ENCODE data around the gene ABCA12.

Gene ABCA12

DNA sequence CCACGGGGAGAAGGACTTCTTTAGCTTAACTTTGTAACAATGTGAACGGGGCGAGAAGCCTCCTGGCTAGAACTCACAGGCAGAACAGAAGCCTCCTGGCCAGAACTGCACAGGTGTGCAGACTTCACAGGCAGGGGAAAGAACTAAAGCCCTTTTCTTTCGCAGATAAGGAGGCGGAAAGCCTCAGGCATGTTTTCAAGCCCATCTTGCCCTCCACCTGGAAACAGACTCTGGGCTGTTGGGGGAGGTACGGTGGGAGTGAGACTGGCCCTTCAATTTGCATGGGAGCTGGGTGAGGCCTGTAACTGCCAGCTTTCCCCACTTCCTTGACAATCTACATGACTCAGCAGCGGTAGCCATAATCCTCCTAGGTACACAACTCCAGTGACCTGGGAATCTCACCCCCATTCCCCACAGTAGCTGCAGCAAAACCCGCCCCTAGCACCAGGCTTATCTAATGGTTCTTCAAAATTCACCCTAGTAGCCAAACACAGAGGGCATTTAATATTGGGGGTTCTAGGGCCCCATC is 22.9 kb upstream of the ABCA12 start:
- TF ChIP-seq, protein P1, sequence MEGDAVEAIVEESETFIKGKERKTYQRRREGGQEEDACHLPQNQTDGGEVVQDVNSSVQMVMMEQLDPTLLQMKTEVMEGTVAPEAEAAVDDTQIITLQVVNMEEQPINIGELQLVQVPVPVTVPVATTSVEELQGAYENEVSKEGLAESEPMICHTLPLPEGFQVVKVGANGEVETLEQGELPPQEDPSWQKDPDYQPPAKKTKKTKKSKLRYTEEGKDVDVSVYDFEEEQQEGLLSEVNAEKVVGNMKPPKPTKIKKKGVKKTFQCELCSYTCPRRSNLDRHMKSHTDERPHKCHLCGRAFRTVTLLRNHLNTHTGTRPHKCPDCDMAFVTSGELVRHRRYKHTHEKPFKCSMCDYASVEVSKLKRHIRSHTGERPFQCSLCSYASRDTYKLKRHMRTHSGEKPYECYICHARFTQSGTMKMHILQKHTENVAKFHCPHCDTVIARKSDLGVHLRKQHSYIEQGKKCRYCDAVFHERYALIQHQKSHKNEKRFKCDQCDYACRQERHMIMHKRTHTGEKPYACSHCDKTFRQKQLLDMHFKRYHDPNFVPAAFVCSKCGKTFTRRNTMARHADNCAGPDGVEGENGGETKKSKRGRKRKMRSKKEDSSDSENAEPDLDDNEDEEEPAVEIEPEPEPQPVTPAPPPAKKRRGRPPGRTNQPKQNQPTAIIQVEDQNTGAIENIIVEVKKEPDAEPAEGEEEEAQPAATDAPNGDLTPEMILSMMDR (IDR thresholded peaks at IDR 0.05; ENCODE audit: low read depth, low read length, missing control alignments), result no peak
- no peak for DNase-seq (ENCODE audit: low read depth)
- in situ Hi-C loops (cut with HindIII; ENCODE audit: low sequenced_read_pairs), result no loop called here

DNA sequence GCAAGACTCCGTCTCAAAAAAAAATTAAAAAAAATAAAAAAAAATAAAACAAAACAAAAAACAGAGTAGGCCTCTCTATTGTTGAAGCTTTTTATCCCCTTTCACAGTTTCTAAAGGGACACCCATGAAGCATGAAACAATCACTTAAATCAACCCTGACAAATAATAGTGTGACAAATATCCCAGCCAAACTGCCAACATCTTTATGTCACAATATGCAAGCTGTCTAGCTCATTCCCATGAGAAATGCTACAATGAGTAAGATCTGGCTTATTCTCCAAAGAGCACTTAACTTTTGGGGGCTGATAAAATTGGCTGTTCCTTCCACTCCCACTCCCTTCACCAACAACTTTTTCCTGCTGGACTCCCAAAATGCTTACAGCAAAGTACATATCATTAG is 21.7 kb upstream of the ABCA12 start:
- H3K4me3 ChIP-seq (ENCODE audit: low read depth, low read length), result no peak overlapping the region
- TF ChIP-seq, protein P1 (IDR thresholded peaks at IDR 0.05; ENCODE audit: low read depth, low read length, missing control alignments), result no peak
- no peak for DNase-seq (ENCODE audit: low read depth)
- in situ Hi-C loops (cut with HindIII; ENCODE audit: low sequenced_read_pairs), result no loop called here

More for the DNA sequence above, 22.9 kb upstream of the ABCA12 start:
- no peak overlapping the region for H3K4me3 ChIP-seq (ENCODE audit: low read depth, low read length)

DNA sequence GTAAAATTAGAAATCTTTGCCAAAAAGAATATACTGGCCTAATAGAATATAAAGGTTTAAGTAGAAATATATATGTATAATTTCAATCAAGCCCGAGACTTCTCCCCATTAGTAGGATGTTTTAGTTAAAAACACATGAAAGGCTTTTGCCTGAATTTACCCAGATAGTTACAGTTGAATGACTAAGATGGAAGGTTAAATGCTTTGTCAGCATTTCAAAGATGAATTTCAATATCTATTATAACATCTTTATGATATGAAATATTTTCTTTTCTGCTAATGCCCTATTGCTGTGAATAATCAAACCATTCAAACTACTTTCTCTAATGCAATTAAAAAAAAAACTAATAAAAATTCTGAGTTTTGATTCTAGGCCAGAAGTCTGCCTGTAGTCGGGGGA is 18.0 kb upstream of the ABCA12 start:
- DNase-seq (ENCODE audit: low read depth), result no peak
- no peak overlapping the region for H3K4me3 ChIP-seq (ENCODE audit: low read depth, low read length)
- TF ChIP-seq, protein P1 (IDR thresholded peaks at IDR 0.05; ENCODE audit: low read depth, low read length, missing control alignments), result no peak
- in situ Hi-C loops (cut with HindIII; ENCODE audit: low sequenced_read_pairs), result no loop called here

DNA sequence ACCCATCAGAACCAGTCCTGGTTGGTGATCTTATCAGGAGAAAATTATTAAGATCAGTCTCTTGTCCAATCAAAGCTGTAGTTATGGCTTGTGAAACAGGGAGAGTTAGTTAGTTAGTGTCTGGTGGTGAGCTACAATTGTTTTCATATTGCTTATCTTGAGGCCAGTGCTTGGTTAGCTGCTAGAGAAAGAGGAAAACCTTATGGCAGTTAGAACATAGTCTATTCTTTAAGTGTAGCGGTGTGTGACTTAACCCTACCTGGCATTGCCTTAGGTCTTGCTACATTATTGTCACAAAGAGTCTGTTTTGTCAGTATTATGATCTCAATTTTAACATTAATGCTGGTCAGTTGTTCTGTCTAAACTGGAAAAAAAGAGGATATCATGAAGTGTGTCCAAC is 11.5 kb upstream of the ABCA12 start:
- TF ChIP-seq, protein P1 (IDR thresholded peaks at IDR 0.05; ENCODE audit: low read depth, low read length, missing control alignments), result no peak
- in situ Hi-C loops (cut with HindIII; ENCODE audit: low sequenced_read_pairs), result no loop called here
- DNase-seq (ENCODE audit: low read depth), result no peak
- H3K4me3 ChIP-seq (ENCODE audit: low read depth, low read length), result no peak overlapping the region

DNA sequence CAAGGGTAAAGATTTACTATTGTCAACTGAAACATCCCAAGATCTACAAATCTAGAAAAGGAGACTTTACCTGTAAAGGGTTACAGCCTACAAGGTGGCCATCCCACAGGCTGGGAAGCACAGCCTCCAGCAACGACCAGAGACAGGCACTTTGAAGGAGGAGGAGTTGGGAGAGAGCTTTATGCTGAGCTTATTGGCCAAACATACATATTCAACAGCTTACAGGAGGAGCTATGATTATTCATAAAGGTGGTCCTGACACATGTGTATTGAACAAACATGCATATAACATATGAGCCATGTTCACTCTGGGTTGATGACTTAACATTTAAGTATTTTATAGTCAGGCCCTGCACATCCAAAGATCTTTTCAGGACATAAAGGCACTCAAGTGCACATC is 11.1 kb upstream of the ABCA12 start:
- no peak overlapping the region for H3K4me3 ChIP-seq (ENCODE audit: low read depth, low read length)
- DNase-seq (ENCODE audit: low read depth), result no peak
- in situ Hi-C loops (cut with HindIII; ENCODE audit: low sequenced_read_pairs), result no loop called here
- TF ChIP-seq, protein P1 (IDR thresholded peaks at IDR 0.05; ENCODE audit: low read depth, low read length, missing control alignments), result no peak

DNA sequence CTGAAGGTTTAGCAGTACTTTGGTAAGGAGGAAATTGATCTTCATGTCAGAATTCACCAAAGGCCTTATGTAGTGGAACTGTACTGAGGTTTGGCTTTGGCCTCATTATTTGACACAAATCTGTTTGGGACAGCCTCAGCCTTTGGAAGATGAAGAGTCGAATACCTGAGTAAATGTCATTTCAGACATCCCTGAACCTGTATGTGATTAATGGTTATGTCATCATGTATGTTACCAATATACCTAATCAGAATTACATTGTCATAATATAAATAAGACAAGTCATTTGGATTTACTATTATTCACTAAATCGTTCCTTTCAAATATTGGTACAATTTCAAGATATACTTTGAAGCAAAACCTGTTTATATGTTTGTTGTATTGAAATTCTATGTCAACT is 10.6 kb upstream of the ABCA12 start:
- TF ChIP-seq, protein P1 (IDR thresholded peaks at IDR 0.05; ENCODE audit: low read depth, low read length, missing control alignments), result no peak
- no peak overlapping the region for H3K4me3 ChIP-seq (ENCODE audit: low read depth, low read length)
- in situ Hi-C loops (cut with HindIII; ENCODE audit: low sequenced_read_pairs), result no loop called here
- DNase-seq (ENCODE audit: low read depth), result no peak

DNA sequence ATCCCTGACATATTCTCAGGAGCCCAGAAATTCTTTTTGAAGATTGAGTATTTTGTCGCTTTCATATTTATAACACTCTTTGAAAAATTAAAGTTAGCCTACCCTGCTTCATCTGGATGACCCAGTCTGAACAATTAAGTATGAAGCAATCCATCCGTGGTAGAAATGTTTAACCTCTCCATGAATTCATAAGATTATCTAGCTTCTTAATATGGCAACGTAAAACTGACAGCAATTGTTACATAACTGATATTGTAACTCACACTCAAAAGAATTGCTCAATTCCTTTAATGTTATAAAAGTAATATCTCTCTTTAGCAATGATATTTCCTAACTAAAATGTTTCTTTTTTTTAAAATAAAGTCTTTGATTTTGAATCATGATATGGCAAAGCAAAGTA is 7.2 kb upstream of the ABCA12 start:
- DNase-seq (ENCODE audit: low read depth), result no peak
- TF ChIP-seq, protein P1 (IDR thresholded peaks at IDR 0.05; ENCODE audit: low read depth, low read length, missing control alignments), result no peak
- in situ Hi-C loops (cut with HindIII; ENCODE audit: low sequenced_read_pairs), result no loop called here
- H3K4me3 ChIP-seq (ENCODE audit: low read depth, low read length), result no peak overlapping the region

Data from astrocyte of the cerebellum (primary cell).